H9 (cell line): ENCODE data around the gene POLR3H. TPM values are rescaled to one million over a fixed set of nuclear protein-coding genes. Genes with fewer than 3 reads are reported as not detected.

Experiments used
- DNase-seq: peaks from one replicate; pipeline ENCODE4 v3.0.0-alpha.2; 2017
- H2AFZ ChIP-seq: one replicate; pipeline ENCODE4 v1.6.1; 2013; ENCODE audit warnings: mild to moderate bottlenecking, low read length, control low read depth, moderate library complexity
- H2AK5ac ChIP-seq: 2 replicates; pipeline ENCODE4 v1.6.1; 2013; ENCODE audit warnings: low read length, control low read depth, mixed read lengths; ENCODE audit not compliant: insufficient read length
- H2BK120ac ChIP-seq: one replicate; pipeline ENCODE4 v1.6.1; 2013; ENCODE audit warnings: low read depth, mild to moderate bottlenecking, low read length, control low read depth, inconsistent platforms; ENCODE audit not compliant: poor library complexity, severe bottlenecking
- H2BK12ac ChIP-seq: 2 replicates; pipeline ENCODE4 v1.6.1; 2013; ENCODE audit warnings: low read length, control low read depth, mixed read lengths, low read depth; ENCODE audit not compliant: insufficient read length
- H2BK15ac ChIP-seq: 2 replicates; pipeline ENCODE4 v1.6.1; 2013; ENCODE audit warnings: low read depth, low read length, control low read depth
- H2BK20ac ChIP-seq: one replicate; pipeline ENCODE4 v1.6.1; 2013; ENCODE audit warnings: low read depth, mild to moderate bottlenecking, low read length, control low read depth, inconsistent platforms; ENCODE audit not compliant: poor library complexity, severe bottlenecking
- H2BK5ac ChIP-seq: 2 replicates; pipeline ENCODE4 v1.6.1; 2013; ENCODE audit warnings: low read length, control low read depth, mixed read lengths; ENCODE audit not compliant: insufficient read length
- H3K14ac ChIP-seq: 2 replicates; pipeline ENCODE4 v1.6.1; 2013; ENCODE audit warnings: low read length, control low read depth; ENCODE audit not compliant: insufficient read depth
- H3K18ac ChIP-seq: 2 replicates; pipeline ENCODE4 v1.6.1; 2013; ENCODE audit warnings: low read depth, mild to moderate bottlenecking, mixed read lengths, low read length, control low read depth; ENCODE audit not compliant: insufficient read length
- H3K23ac ChIP-seq: 2 replicates; pipeline ENCODE4 v1.6.1; 2013; ENCODE audit warnings: low read length, control low read depth, mixed read lengths, low read depth; ENCODE audit not compliant: insufficient read length
- H3K23me2 ChIP-seq: 2 replicates; pipeline ENCODE4 v1.6.1; 2013; ENCODE audit warnings: low read depth, mild to moderate bottlenecking, mixed read lengths, low read length, control low read depth; ENCODE audit not compliant: insufficient read length, poor library complexity, severe bottlenecking
- H3K27ac ChIP-seq: 2 replicates; pipeline ENCODE4 v1.5.1; 2013; ENCODE audit warnings: low read length, control low read depth, mixed read lengths, low read depth; ENCODE audit not compliant: insufficient read length
- H3K27me3 ChIP-seq: 2 replicates; pipeline ENCODE4 v1.6.1; 2013; ENCODE audit warnings: low read length, control low read depth, inconsistent platforms; ENCODE audit not compliant: insufficient read depth
- H3K4ac ChIP-seq: 2 replicates; pipeline ENCODE4 v1.6.1; 2013; ENCODE audit warnings: low read depth, mild to moderate bottlenecking, control low read depth, inconsistent platforms, low read length, moderate library complexity
- H3K4me1 ChIP-seq: 2 replicates; pipeline ENCODE4 v1.6.1; 2013; ENCODE audit warnings: low read length, control low read depth, inconsistent platforms; ENCODE audit not compliant: insufficient read depth
- H3K4me2 ChIP-seq: 2 replicates; pipeline ENCODE4 v1.6.1; 2013; ENCODE audit warnings: low read length, control low read depth, mixed read lengths; ENCODE audit not compliant: insufficient read length, insufficient read depth
- H3K56ac ChIP-seq: 2 replicates; pipeline ENCODE4 v1.6.1; 2013; ENCODE audit warnings: low read depth, mild to moderate bottlenecking, mixed read lengths, low read length, control low read depth; ENCODE audit not compliant: insufficient read length
- H3K79me1 ChIP-seq: 2 replicates; pipeline ENCODE4 v1.6.1; 2013; ENCODE audit warnings: low read depth, mild to moderate bottlenecking, moderate library complexity, low read length, control low read depth, inconsistent platforms; ENCODE audit not compliant: insufficient read depth, poor library complexity, severe bottlenecking
- H3K79me2 ChIP-seq: 2 replicates; pipeline ENCODE4 v1.6.1; 2013; ENCODE audit warnings: low read length, control low read depth, inconsistent platforms; ENCODE audit not compliant: insufficient read depth
- H3K9ac ChIP-seq: 2 replicates; pipeline ENCODE4 v1.6.1; 2013; ENCODE audit warnings: low read length, control low read depth, mixed read lengths; ENCODE audit not compliant: insufficient read length; ENCODE audit errors: extremely low read depth
- H3K9me3 ChIP-seq: one replicate; pipeline ENCODE4 v1.6.1; 2013; ENCODE audit warnings: low read depth, low read length, inconsistent platforms; ENCODE audit not compliant: control insufficient read depth
- H3T11ph ChIP-seq: one replicate; pipeline ENCODE4 v1.6.1; 2013; ENCODE audit warnings: mild to moderate bottlenecking, low read length, control low read depth, inconsistent platforms
- H4K20me1 ChIP-seq: one replicate; pipeline ENCODE4 v1.6.1; 2013; ENCODE audit not compliant: control insufficient read depth, insufficient read length, insufficient read depth
- H4K5ac ChIP-seq: 2 replicates; pipeline ENCODE4 v1.6.1; 2013; ENCODE audit warnings: low read depth, mild to moderate bottlenecking, mixed read lengths, low read length, control low read depth; ENCODE audit not compliant: insufficient read length
- H4K8ac ChIP-seq: replicated peaks from 2 replicates; pipeline ENCODE4 v1.6.1; 2013; ENCODE audit warnings: low read length, control low read depth, mixed read lengths, low read depth; ENCODE audit not compliant: insufficient read length
- H4K91ac ChIP-seq: 2 replicates; pipeline ENCODE4 v1.6.1; 2013; ENCODE audit warnings: low read depth, mild to moderate bottlenecking, moderate library complexity, mixed read lengths, low read length, control low read depth; ENCODE audit not compliant: insufficient read length
- H3K27ac Mint-ChIP-seq, 3 experiments: 2 replicates in 2 of 3; 3 replicates in 1 of 3; pipeline ENCODE4 v1.8.0; 2020 to 2021; ENCODE audit warnings: mixed read lengths in 3 of 3, mild to moderate bottlenecking in 1 of 3, moderate library complexity in 1 of 3
- H3K27me3 Mint-ChIP-seq: 2 replicates; pipeline ENCODE4 v1.8.0; 2021; ENCODE audit warnings: low read depth, mild to moderate bottlenecking, moderate library complexity, mixed read lengths
- H3K36me3 Mint-ChIP-seq, 3 experiments: 2 replicates in 2 of 3; 3 replicates in 1 of 3; pipeline ENCODE4 v1.8.0; 2020 to 2021; ENCODE audit warnings: low read depth in 3 of 3, mixed read lengths in 3 of 3; ENCODE audit not compliant: insufficient read depth in 1 of 3
- H3K4me1 Mint-ChIP-seq, 2 experiments: 2 replicates each; pipeline ENCODE4 v1.8.0; 2020; ENCODE audit warnings: mixed read lengths in 2 of 2
- H3K4me3 Mint-ChIP-seq, 2 experiments: 2 replicates in 1 of 2; 3 replicates in 1 of 2; pipeline ENCODE4 v1.8.0; 2020 to 2021; ENCODE audit warnings: mild to moderate bottlenecking in 2 of 2, mixed read lengths in 2 of 2, moderate library complexity in 1 of 2
- H3K9me3 Mint-ChIP-seq, 2 experiments: 2 replicates in 1 of 2; 3 replicates in 1 of 2; pipeline ENCODE4 v1.8.0; 2020; ENCODE audit warnings: mild to moderate bottlenecking in 2 of 2, mixed read lengths in 2 of 2, moderate library complexity in 1 of 2
- CTCF ChIP-seq: fragments of 200-600 bp; sonication (generic); conservative IDR thresholded peaks from 3 replicates; pipeline ENCODE4 v1.8.0; 2021; ENCODE audit warnings: antibody characterized with exemption, mild to moderate bottlenecking
- WGBS: extraction: QIAGEN DNeasy Blood & Tissue Kit; methylation state at CpG from one replicate; pipeline ENCODE4 v1.1.7; 2013; ENCODE audit warnings: missing lambda C conversion rate, low lambda C conversion rate, mixed read lengths; ENCODE audit not compliant: insufficient read length; ENCODE audit errors: extremely low coverage; 5-methylcytosine and 5-hydroxymethylcytosine counted together
- total RNA-seq: library from RNA; stranded (reverse); gene quantifications from 2 replicates; pipeline ENCODE4 v1.2.1, GENCODE V29; 2021

POLR3H gene
- total RNA-seq, 1 experiment from 2014 or later, result 68.2 TPM

- Histone ChIP-seq H3K4me2 (no peak overlapping the region), H2AK5ac (no peak overlapping the region), H3K79me1 (no peaks in the 10 kb centered on the region), H3K23ac (no peak overlapping the region), H3K14ac (no peak overlapping the region), H3T11ph (no peak overlapping the region), H3K79me2 (peaks cover 3% of the 10 kb centered on the region; the same call in 1 of the 2 replicates), H3K27ac (no peak overlapping the region), H4K5ac (no peak overlapping the region), H3K27me3 (no peaks in the 10 kb centered on the region), H2BK12ac (no peak overlapping the region), H2AFZ (no peak overlapping the region), H2BK15ac (no peak overlapping the region), H3K18ac (peak overlapping the region; percentile 4), H3K56ac (no peak overlapping the region), H3K9ac (no peak overlapping the region), H4K91ac (no peak overlapping the region), H4K8ac (no peak overlapping the region), H2BK120ac (no peak overlapping the region), H3K4me1 (peaks cover 10% of the 10 kb centered on the region; the same call in 1 of the 2 replicates), H3K23me2 (no peaks in the 10 kb centered on the region), H3K4ac (no peak overlapping the region), H2BK5ac (no peak overlapping the region), H3K9me3 (no peaks in the 10 kb centered on the region), H4K20me1 (peaks cover 2% of the 10 kb centered on the region), H2BK20ac (no peak overlapping the region)
- WGBS, result no CpG with 5 or more reads among the region's 15 CpGs
- no peak for DNase-seq
- no peak for TF ChIP-seq CTCF
- no peaks in the 10 kb centered on the region for H3K27me3 Mint-ChIP-seq
- H3K27ac Mint-ChIP-seq, result peak overlapping the region; percentile 28 to 78 (median 78); a peak in 5 of 7 replicates
- no peaks in the 10 kb centered on the region for H3K9me3 Mint-ChIP-seq
- H3K4me3 Mint-ChIP-seq, result peak overlapping the region in 1 of 2 experiments; percentile 55; a peak in 1 of 5 replicates
- no peaks in the 10 kb centered on the region; a peak in 1 of 7 replicates for H3K36me3 Mint-ChIP-seq
- peaks cover 46 to 54% of the 10 kb centered on the region in 2 experiments for H3K4me1 Mint-ChIP-seq
These were observed 63.0 kb downstream of the POLR3H start for GRCh38 chr22:41481131-41481830.
